GM12878 (cell line): ENCODE results near the gene S100B. TPM values are rescaled to one million over a fixed set of nuclear protein-coding genes. Genes with fewer than 3 reads are reported as not detected.

Source experiments
- ATAC-seq: fragments of 200-7000 bp; cut with Tn5 transposase; 3 replicates; pipeline ENCODE4 v1.9.1; 2020; ENCODE audit warnings: mild to moderate bottlenecking, moderate library complexity
- BruUV-seq: library from RNA; stranded (reverse); fragments of 400-500 nt; replicated peaks from 2 replicates; lab custom pipeline; 2021; lab: Mats Ljungman, UMichigan
- CTCF ChIA-PET: fragments of 300-600 bp; sonication (Branson Sonifier 250); formaldehyde crosslinking; extraction: SDS; loops from one replicate; lab custom pipeline; 2021; ENCODE audit warnings: inconsistent platforms; lab: Yijun Ruan, JAX
- POLR2A ChIA-PET: fragments of 350-600 bp; formaldehyde crosslinking; extraction: SDS; loops from one replicate; lab custom pipeline; 2021; ENCODE audit warnings: inconsistent platforms; lab: Charles Lee
- RAD21 ChIA-PET: fragments of 300-600 bp; sonication (Branson Sonifier 250); formaldehyde crosslinking; loops from one replicate; lab custom pipeline; 2023; ENCODE audit warnings: antibody characterized with exemption; ENCODE audit not compliant: unreplicated experiment; lab: Charles Lee
- SMC1A ChIA-PET: fragments of 300-600 bp; sonication (Branson Sonifier 250); formaldehyde crosslinking; loops from one replicate; lab custom pipeline; 2023; ENCODE audit not compliant: unreplicated experiment, uncharacterized antibody; lab: Charles Lee
- DNase-seq: peaks from one replicate; pipeline ENCODE4 v3.0.0-alpha.2; 2011; ENCODE audit warnings: low read depth, low spot score
- FAIRE-seq: peaks from 3 replicates; lab custom pipeline; 2011; peaks lifted over from hg19 to GRCh38; lab: Jason Lieb, UNC
- H2AFZ ChIP-seq: 2 replicates; pipeline ENCODE4 v1.6.0; 2011; ENCODE audit warnings: low read depth, low read length, control low read depth; ENCODE audit not compliant: control insufficient read depth
- H3K27ac ChIP-seq: 2 replicates; pipeline ENCODE4 v1.5.1; 2011; ENCODE audit warnings: control low read depth; ENCODE audit not compliant: control insufficient read depth, insufficient read depth
- H3K27me3 ChIP-seq, 2 experiments: replicated peaks in 1 of 2; 2 replicates each; pipeline versions ENCODE4 v1.6.0 to v1.6.1; 2011; ENCODE audit warnings: low read length in 1 of 2; ENCODE audit not compliant: control insufficient read depth in 2 of 2, insufficient read depth in 2 of 2
- H3K36me3 ChIP-seq, 2 experiments: 2 replicates each; pipeline ENCODE4 v1.5.1; 2011; ENCODE audit warnings: low read length in 1 of 2; ENCODE audit not compliant: control insufficient read depth in 2 of 2, insufficient read depth in 2 of 2
- H3K4me1 ChIP-seq: 2 replicates; pipeline ENCODE4 v1.6.1; 2011; ENCODE audit warnings: mild to moderate bottlenecking, low read length, moderate library complexity, mixed read lengths; ENCODE audit not compliant: control insufficient read depth, insufficient read depth
- H3K4me2 ChIP-seq: 2 replicates; pipeline ENCODE4 v1.6.0; 2011; ENCODE audit warnings: control low read depth; ENCODE audit not compliant: control insufficient read depth, insufficient read depth
- H3K4me3 ChIP-seq: fragments of 200-600 bp; sonication (generic); 2 replicates; pipeline ENCODE4 v1.5.1; 2016
- H3K79me2 ChIP-seq: 2 replicates; pipeline ENCODE4 v1.6.0; 2011; ENCODE audit warnings: low read length; ENCODE audit not compliant: control insufficient read depth, insufficient read depth
- H3K9ac ChIP-seq: 2 replicates; pipeline ENCODE4 v1.8.0; 2011; ENCODE audit warnings: low read length, control low read depth, mixed read lengths; ENCODE audit not compliant: control insufficient read depth, insufficient read depth
- H3K9me3 ChIP-seq: replicated peaks from 3 replicates; pipeline ENCODE4 v1.5.1; 2011; ENCODE audit warnings: mild to moderate bottlenecking, low read length; ENCODE audit not compliant: control insufficient read depth, insufficient read depth
- H4K20me1 ChIP-seq: 2 replicates; pipeline ENCODE4 v1.6.0; 2011; ENCODE audit not compliant: control insufficient read depth, insufficient read depth
- ASH2L ChIP-seq: fragments of 300-600, 200-600 bp; sonication (generic); IDR thresholded peaks from 2 replicates; pipeline ENCODE4 v1.6.1; 2017; ENCODE audit warnings: low read depth, mild to moderate bottlenecking, borderline replicate concordance
- BHLHE40 ChIP-seq, 2 experiments: fragments of 450-650 bp in 1 of 2; IDR thresholded peaks; 2 replicates each; pipeline ENCODE4 v1.6.1; 2011 to 2017; ENCODE audit warnings: low read depth in 2 of 2, borderline replicate concordance in 1 of 2, improper control_type of control experiment in 1 of 2, low read length in 1 of 2, mild to moderate bottlenecking in 1 of 2
- CBX3 ChIP-seq: fragments of 200-600 bp; sonication (generic); IDR thresholded peaks from 2 replicates; pipeline ENCODE4 v1.6.1; 2016; ENCODE audit warnings: low read depth, borderline replicate concordance
- ESRRA ChIP-seq: IDR thresholded peaks from 2 replicates; pipeline ENCODE4 v1.6.1; 2012; ENCODE audit warnings: mild to moderate bottlenecking, low read length, improper control_type of control experiment
- ETV6 ChIP-seq, 2 experiments: fragments of 450-650 bp in 1 of 2; IDR thresholded peaks in 1 of 2; conservative IDR thresholded peaks in 1 of 2; 2 replicates each; pipeline ENCODE4 v1.6.1; 2014; ENCODE audit warnings: antibody characterized with exemption in 1 of 2, borderline replicate concordance in 1 of 2, low read depth in 1 of 2, mild to moderate bottlenecking in 1 of 2, moderate library complexity in 1 of 2
- KDM1A ChIP-seq: fragments of 200-600 bp; sonication (generic); IDR thresholded peaks from 2 replicates; pipeline ENCODE4 v1.6.1; 2016; ENCODE audit warnings: borderline replicate concordance
- MEF2A ChIP-seq: IDR thresholded peaks from 2 replicates; pipeline ENCODE4 v1.6.1; 2011; ENCODE audit warnings: low read depth, mild to moderate bottlenecking, low read length, moderate library complexity; ENCODE audit not compliant: insufficient read depth
- MXI1 ChIP-seq: fragments of 150-350 bp; IDR thresholded peaks from 2 replicates; pipeline ENCODE4 v1.6.1; 2011; ENCODE audit warnings: low read depth, mild to moderate bottlenecking, inconsistent platforms, low read length, improper control_type of control experiment
- RUNX3 ChIP-seq: IDR thresholded peaks from 2 replicates; pipeline ENCODE4 v1.6.1; 2012; ENCODE audit warnings: low read length, inconsistent platforms
- YBX1 ChIP-seq: fragments of 450-650 bp; IDR thresholded peaks from 2 replicates; pipeline ENCODE4 v1.6.1; 2016; ENCODE audit warnings: antibody characterized with exemption
- ZBED1 ChIP-seq: IDR thresholded peaks from 2 replicates; pipeline ENCODE4 v1.6.1; 2016; ENCODE audit warnings: borderline replicate concordance
- ZBTB40 ChIP-seq: fragments of 450-650 bp; IDR thresholded peaks from 2 replicates; pipeline ENCODE4 v1.6.1; 2016; ENCODE audit warnings: mild to moderate bottlenecking, moderate library complexity, borderline replicate concordance
- WGBS: methylation state at CpG from one replicate; pipeline ENCODE4 v1.1.6; 2016; ENCODE audit warnings: low lambda C conversion rate; ENCODE audit not compliant: insufficient replicate concordance, insufficient coverage; ENCODE audit errors: missing lambda C conversion rate; 5-methylcytosine and 5-hydroxymethylcytosine counted together
- in situ Hi-C: fragments of 300-500 bp; cut with MboI; formaldehyde crosslinking; loops from 9 replicates; pipeline ENCODE4 v1.14.3; 2018; ENCODE audit warnings: mixed read lengths
- intact Hi-C: fragments of 100-400 bp; cut with micrococcal nuclease; formaldehyde crosslinking; loops from one replicate; pipeline ENCODE4 v1.14.2; 2022; ENCODE audit not compliant: unreplicated experiment
- polyA plus RNA-seq, 11 experiments: library from polyadenylated mRNA; depleted of rRNA in 4 of 11; unstranded in 6 of 11; stranded (reverse) in 5 of 11; fragments of >200 nt; fragmentation: Nextera tagmentation in 4 of 11; fragmentation: Illumina TruSeq in 1 of 11; extraction: Ambion mirVana in 4 of 11; extraction: Trizol in 1 of 11; gene quantifications; 1 replicate in 1 of 11; 2 replicates in 10 of 11; pipeline versions ENCODE4 v1.2.1 to v1.2.3, GENCODE V29; 2011 to 2016; ENCODE audit warnings: inconsistent platforms in 2 of 11, missing spikeins in 2 of 11, low read depth in 1 of 11
- total RNA-seq, 4 experiments: library from RNA; depleted of rRNA in 3 of 4; stranded (reverse); fragments of >200 nt in 3 of 4; fragmentation: Illumina TruSeq in 1 of 4; extraction: Trizol in 1 of 4; gene quantifications; 2 replicates each; pipeline versions ENCODE4 v1.2.1 to v1.2.3, GENCODE V29; 2013 to 2021
- TF ChIP-seq, protein P1 (sequence below): fragments of 150-350 bp; IDR thresholded peaks from 2 replicates; pipeline ENCODE4 v1.6.1; 2016; ENCODE audit warnings: low read depth, low read length

Gene S100B
- total and polyA plus RNA-seq, 10 of the 15 experiments (the other 5 are each of a cell fraction or from before 2014, with no cell fraction given), result 0.11 to 0.22 TPM; not detected in 8

GRCh38 chr21:46618738-46619379 is 14.0 kb upstream of the S100B start (continued):
- no peak for TF ChIP-seq BHLHE40 (IDR thresholded peaks at IDR 0.05; ENCODE audit: borderline replicate concordance in 1 of 2, low read depth in 2 of 2, low read length in 1 of 2)
- TF ChIP-seq KDM1A, result no peak

- H3K4me3 ChIP-seq, result no peak overlapping the region
- WGBS, result 57% methylated on average over 6 of the region's 6 CpGs
- H3K4me2 ChIP-seq, result no peak overlapping the region
- H3K27me3 ChIP-seq, result no peaks in the 10 kb centered on the region; a peak in 1 of 4 replicates
- POLR2A ChIA-PET, result interaction anchor here (0.7 kb wide), 1 partner anchor 45 kb away, joined by 3 read pairs; no protein-coding TSS in a partner anchor
- no peaks in the 10 kb centered on the region; the same call in 2 of the 3 replicates for H3K9me3 ChIP-seq
- SMC1A ChIA-PET, result interaction anchor here (1.0 to 2.4 kb wide), 3 partner anchors 9 to 22 kb away, joined by 3 to 20 read pairs (median 3); no protein-coding TSS in a partner anchor
- H3K9ac ChIP-seq, result no peak overlapping the region
- intact Hi-C loops, result no loop called here
- in situ Hi-C loops, result no loop called here
- no TSS peak for BruUV-seq
- H3K79me2 ChIP-seq, result no peaks in the 10 kb centered on the region
- no peak for DNase-seq
- H3K4me1 ChIP-seq, result peaks cover 7% of the 10 kb centered on the region
- no peak for FAIRE-seq
- H3K36me3 ChIP-seq, result no peaks in the 10 kb centered on the region
- ATAC-seq, result no peak
- no peaks in the 10 kb centered on the region for H4K20me1 ChIP-seq
- no peak overlapping the region for H3K27ac ChIP-seq
- RAD21 ChIA-PET, result interaction anchor here (1.6 kb wide), 1 partner anchor 102 kb away, joined by 3 read pairs; no protein-coding TSS in a partner anchor
- CTCF ChIA-PET, result interaction anchor here (1.1 kb wide), 1 partner anchor 25 kb away, joined by 6 read pairs; no protein-coding TSS in a partner anchor
- H2AFZ ChIP-seq, result no peak overlapping the region
- TF ChIP-seq, protein P1, sequence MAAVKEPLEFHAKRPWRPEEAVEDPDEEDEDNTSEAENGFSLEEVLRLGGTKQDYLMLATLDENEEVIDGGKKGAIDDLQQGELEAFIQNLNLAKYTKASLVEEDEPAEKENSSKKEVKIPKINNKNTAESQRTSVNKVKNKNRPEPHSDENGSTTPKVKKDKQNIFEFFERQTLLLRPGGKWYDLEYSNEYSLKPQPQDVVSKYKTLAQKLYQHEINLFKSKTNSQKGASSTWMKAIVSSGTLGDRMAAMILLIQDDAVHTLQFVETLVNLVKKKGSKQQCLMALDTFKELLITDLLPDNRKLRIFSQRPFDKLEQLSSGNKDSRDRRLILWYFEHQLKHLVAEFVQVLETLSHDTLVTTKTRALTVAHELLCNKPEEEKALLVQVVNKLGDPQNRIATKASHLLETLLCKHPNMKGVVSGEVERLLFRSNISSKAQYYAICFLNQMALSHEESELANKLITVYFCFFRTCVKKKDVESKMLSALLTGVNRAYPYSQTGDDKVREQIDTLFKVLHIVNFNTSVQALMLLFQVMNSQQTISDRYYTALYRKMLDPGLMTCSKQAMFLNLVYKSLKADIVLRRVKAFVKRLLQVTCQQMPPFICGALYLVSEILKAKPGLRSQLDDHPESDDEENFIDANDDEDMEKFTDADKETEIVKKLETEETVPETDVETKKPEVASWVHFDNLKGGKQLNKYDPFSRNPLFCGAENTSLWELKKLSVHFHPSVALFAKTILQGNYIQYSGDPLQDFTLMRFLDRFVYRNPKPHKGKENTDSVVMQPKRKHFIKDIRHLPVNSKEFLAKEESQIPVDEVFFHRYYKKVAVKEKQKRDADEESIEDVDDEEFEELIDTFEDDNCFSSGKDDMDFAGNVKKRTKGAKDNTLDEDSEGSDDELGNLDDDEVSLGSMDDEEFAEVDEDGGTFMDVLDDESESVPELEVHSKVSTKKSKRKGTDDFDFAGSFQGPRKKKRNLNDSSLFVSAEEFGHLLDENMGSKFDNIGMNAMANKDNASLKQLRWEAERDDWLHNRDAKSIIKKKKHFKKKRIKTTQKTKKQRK, result no peak
- TF ChIP-seq CBX3 (no peak), ZBTB40 (no peak), ZBED1 (no peak), RUNX3 (no peak), YBX1 (no peak), ASH2L (no peak), ETV6 (conservative IDR thresholded peaks at IDR 0.05 in 1 of 2, IDR thresholded peaks at IDR 0.05 in 1 of 2; ENCODE audit: borderline replicate concordance in 1 of 2, low read depth in 1 of 2) (no peak), ESRRA (no peak), MEF2A (no peak), MXI1 (no peak)
Measured at GRCh38 chr21:46617267-46618051, 12.6 kb upstream of the S100B start.
